Lower leg skin (tissue), 3 donors: ENCODE data around the gene PATL2.

ENCODE experiments used
- CTCF ChIP-seq, 3 donors: fragments of 450-650 bp; IDR thresholded peaks; one replicate each; pipeline ENCODE4 v1.5.1; 2016; ENCODE audit warnings: antibody characterized with exemption in 3 of 3, mild to moderate bottlenecking in 3 of 3, moderate library complexity in 2 of 3
- POLR2A ChIP-seq, 2 donors: fragments of 450-650 bp; IDR thresholded peaks; one replicate each; pipeline ENCODE4 v1.6.1; 2016 to 2017; ENCODE audit warnings: antibody characterized with exemption in 2 of 2, mild to moderate bottlenecking in 1 of 2, moderate library complexity in 1 of 2

GRCh38 chr15:44641651-44642050 lies 69.5 kb downstream of the PATL2 start:
- TF ChIP-seq POLR2A (IDR thresholded peaks at IDR 0.05): no peak
- no peak for TF ChIP-seq CTCF (IDR thresholded peaks at IDR 0.05)
